ENCODE measurements around the gene MRPL54. TPM values are rescaled to one million over a fixed set of nuclear protein-coding genes. Genes with fewer than 3 reads are reported as not detected.

The MRPL54 gene
- total RNA-seq, 2 experiments from 2014 or later: 66.6 to 88.7 TPM

- no peak overlapping the region for H2AFZ ChIP-seq (ENCODE audit: low read length)
- no peaks in the 10 kb centered on the region for H3K9me2 ChIP-seq (ENCODE audit: insufficient read depth, low read length)
- ChIA-PET CTCF (ENCODE audit: unreplicated experiment) (no interaction called here), POLR2A (interaction anchor here (0.5 kb wide), 1 partner anchor 25 kb away, joined by 3 read pairs; no protein-coding TSS in a partner anchor)
- no peak for DNase-seq (ENCODE audit: low spot score)
- BruUV-seq (replicated peaks): no TSS peak
- no peak overlapping the region for H3K27ac ChIP-seq (ENCODE audit: low read depth, low read length, poor library complexity, severe bottlenecking)
- H3K79me2 ChIP-seq (ENCODE audit: insufficient read depth, low read depth, low read length): no peaks in the 10 kb centered on the region
- intact Hi-C loops (cut with micrococcal nuclease; ENCODE audit: unreplicated experiment): no loop called here
- no peak overlapping the region for H3K4me2 ChIP-seq (ENCODE audit: low read length)
- no peaks in the 10 kb centered on the region for H3K36me3 ChIP-seq (ENCODE audit: insufficient read depth, low read length)
- no peaks in the 10 kb centered on the region for H4K20me1 ChIP-seq (ENCODE audit: insufficient read depth, low read length)
- no peaks in the 10 kb centered on the region for H3K9me3 ChIP-seq (ENCODE audit: low read length)
- H3K4me3 ChIP-seq (ENCODE audit: low read depth, low read length, poor library complexity, severe bottlenecking): no peak overlapping the region
- no peaks in the 10 kb centered on the region for H3K4me1 ChIP-seq (ENCODE audit: insufficient read depth, low read length, poor library complexity, severe bottlenecking)
- no peak for TF ChIP-seq EZH2phosphoT487 (IDR thresholded peaks at IDR 0.05; ENCODE audit: borderline replicate concordance, low read depth, low read length)
- TF ChIP-seq CTCF (conservative IDR thresholded peaks at IDR 0.05; ENCODE audit: low read length): no peak
Measured at GRCh38 chr19:3750211-3750610, 12.3 kb upstream of the MRPL54 start.

- TF ChIP-seq CTCF (conservative IDR thresholded peaks at IDR 0.05; ENCODE audit: low read length) (no peak), EZH2phosphoT487 (IDR thresholded peaks at IDR 0.05; ENCODE audit: borderline replicate concordance, low read depth, low read length) (no peak)
- Histone ChIP-seq H3K4me1 (ENCODE audit: insufficient read depth, low read length, poor library complexity, severe bottlenecking) (no peaks in the 10 kb centered on the region), H3K9me3 (ENCODE audit: low read length) (no peaks in the 10 kb centered on the region), H3K4me2 (ENCODE audit: low read length) (no peak overlapping the region), H2AFZ (ENCODE audit: low read length) (no peak overlapping the region), H3K79me2 (ENCODE audit: insufficient read depth, low read depth, low read length) (no peaks in the 10 kb centered on the region), H3K4me3 (ENCODE audit: low read depth, low read length, poor library complexity, severe bottlenecking) (no peak overlapping the region), H3K9me2 (ENCODE audit: insufficient read depth, low read length) (no peaks in the 10 kb centered on the region), H4K20me1 (ENCODE audit: insufficient read depth, low read length) (no peaks in the 10 kb centered on the region), H3K36me3 (ENCODE audit: insufficient read depth, low read length) (no peaks in the 10 kb centered on the region), H3K27ac (ENCODE audit: low read depth, low read length, poor library complexity, severe bottlenecking) (no peak overlapping the region)
- no peak for DNase-seq (ENCODE audit: low spot score)
- no TSS peak for BruUV-seq (replicated peaks)
- POLR2A ChIA-PET: no interaction called here
- CTCF ChIA-PET (ENCODE audit: unreplicated experiment): no interaction called here
- intact Hi-C loops (cut with micrococcal nuclease; ENCODE audit: unreplicated experiment): no loop called here
Measured at GRCh38 chr19:3751236-3751635, 11.2 kb upstream of the MRPL54 start.

- H3K27ac ChIP-seq (ENCODE audit: low read depth, low read length, poor library complexity, severe bottlenecking): no peak overlapping the region
- no peaks in the 10 kb centered on the region for H3K79me2 ChIP-seq (ENCODE audit: insufficient read depth, low read depth, low read length)
- H3K4me3 ChIP-seq (ENCODE audit: low read depth, low read length, poor library complexity, severe bottlenecking): no peak overlapping the region
- H3K4me2 ChIP-seq (ENCODE audit: low read length): no peak overlapping the region
- DNase-seq (ENCODE audit: low spot score): no peak
- intact Hi-C loops (cut with micrococcal nuclease; ENCODE audit: unreplicated experiment): no loop called here
- no peak overlapping the region for H2AFZ ChIP-seq (ENCODE audit: low read length)
- no peaks in the 10 kb centered on the region for H3K9me3 ChIP-seq (ENCODE audit: low read length)
- ChIA-PET POLR2A (no interaction called here), CTCF (ENCODE audit: unreplicated experiment) (no interaction called here)
- TF ChIP-seq CTCF (conservative IDR thresholded peaks at IDR 0.05; ENCODE audit: low read length) (no peak), EZH2phosphoT487 (IDR thresholded peaks at IDR 0.05; ENCODE audit: borderline replicate concordance, low read depth, low read length) (no peak)
- no TSS peak for BruUV-seq (replicated peaks)
- no peaks in the 10 kb centered on the region for H4K20me1 ChIP-seq (ENCODE audit: insufficient read depth, low read length)
- no peaks in the 10 kb centered on the region for H3K4me1 ChIP-seq (ENCODE audit: insufficient read depth, low read length, poor library complexity, severe bottlenecking)
- no peaks in the 10 kb centered on the region for H3K9me2 ChIP-seq (ENCODE audit: insufficient read depth, low read length)
- H3K36me3 ChIP-seq (ENCODE audit: insufficient read depth, low read length): no peaks in the 10 kb centered on the region
Measured at GRCh38 chr19:3752492-3752891, 10.0 kb upstream of the MRPL54 start.
